GM18507 (cell line): ENCODE results near the gene RMND1.

Experiments used
- DNase-seq: peaks from one replicate; pipeline ENCODE4 v3.0.0; 2011; ENCODE audit warnings: low read depth; ENCODE audit not compliant: insufficient read length; ENCODE audit errors: extremely low spot score
- FAIRE-seq: peaks from 2 replicates; lab custom pipeline; 2011; peaks lifted over from hg19 to GRCh38; lab: Jason Lieb, UNC

Gene RMND1

GRCh38 chr6:151451950-151452749, at the start of gene RMND1:
Gene RMND1, minus strand, starts transcription at chr6:151452126. Its CDS starts 6,315 bp downstream, at chr6:151445811.
- FAIRE-seq: peak; percentile 99
- DNase-seq: peak; percentile 92

GRCh38 chr6:151499551-151499950, 47.6 kb upstream of the RMND1 start:
- no peak for FAIRE-seq
- DNase-seq: no peak

GRCh38 chr6:151498327-151498726, 46.4 kb upstream of the RMND1 start:
- FAIRE-seq (peak; percentile 49), DNase-seq (no peak)

GRCh38 chr6:151497905-151498304, 46.0 kb upstream of the RMND1 start:
- no peak for DNase-seq
- FAIRE-seq: no peak

GRCh38 chr6:151495380-151495779, 43.5 kb upstream of the RMND1 start:
- FAIRE-seq (no peak), DNase-seq (no peak)

GRCh38 chr6:151494936-151495320, 43.0 kb upstream of the RMND1 start:
- FAIRE-seq (no peak), DNase-seq (no peak)

GRCh38 chr6:151494235-151494935, 42.5 kb upstream of the RMND1 start:
- FAIRE-seq (no peak), DNase-seq (no peak)

GRCh38 chr6:151493804-151494234, 41.9 kb upstream of the RMND1 start, which contains the start of gene CCDC170:
Gene CCDC170, plus strand, starts transcription at chr6:151494017. Its CDS starts 112 bp downstream, at chr6:151494129.
- no peak for DNase-seq

GRCh38 chr6:151493161-151493803, 41.4 kb upstream of the RMND1 start:
- FAIRE-seq: no peak
- DNase-seq: no peak

More at GRCh38 chr6:151493804-151494234, 41.9 kb upstream of the RMND1 start, which contains the start of gene CCDC170:
- FAIRE-seq: no peak

GRCh38 chr6:151490996-151491395, 39.1 kb upstream of the RMND1 start:
- no peak for DNase-seq
- no peak for FAIRE-seq

- FAIRE-seq (no peak), DNase-seq (no peak)
Observed at GRCh38 chr6:151488226-151488625, 36.3 kb upstream of the RMND1 start.

GRCh38 chr6:151483994-151484393, 32.1 kb upstream of the RMND1 start:
- FAIRE-seq (no peak), DNase-seq (no peak)

GRCh38 chr6:151482290-151482689, 30.4 kb upstream of the RMND1 start:
- FAIRE-seq (no peak), DNase-seq (no peak)

GRCh38 chr6:151481786-151482185, 29.9 kb upstream of the RMND1 start:
- DNase-seq: no peak
- FAIRE-seq: no peak

- FAIRE-seq: no peak
Observed at GRCh38 chr6:151478670-151479069, 26.7 kb upstream of the RMND1 start.

GRCh38 chr6:151477726-151478125, 25.8 kb upstream of the RMND1 start:
- no peak for FAIRE-seq
- no peak for DNase-seq

More at GRCh38 chr6:151478670-151479069, 26.7 kb upstream of the RMND1 start:
- DNase-seq: no peak

GRCh38 chr6:151475653-151476523, 24.0 kb upstream of the RMND1 start:
- DNase-seq (no peak), FAIRE-seq (peak; percentile 80)

GRCh38 chr6:151464702-151465101, 12.8 kb upstream of the RMND1 start:
- DNase-seq (no peak), FAIRE-seq (no peak)

- FAIRE-seq: no peak
Observed at GRCh38 chr6:151461673-151462072, 9.7 kb upstream of the RMND1 start.

More at GRCh38 chr6:151461673-151462072, 9.7 kb upstream of the RMND1 start:
- DNase-seq: no peak
